H9 (cell line): ENCODE data around the gene DDX55. TPM values are rescaled to one million over a fixed set of nuclear protein-coding genes. Genes with fewer than 3 reads are reported as not detected.

Experiments
- DNase-seq: peaks from one replicate; pipeline ENCODE4 v3.0.0-alpha.2; 2017
- H2AFZ ChIP-seq: one replicate; pipeline ENCODE4 v1.6.1; 2013; ENCODE audit warnings: mild to moderate bottlenecking, low read length, control low read depth, moderate library complexity
- H2AK5ac ChIP-seq: 2 replicates; pipeline ENCODE4 v1.6.1; 2013; ENCODE audit warnings: low read length, control low read depth, mixed read lengths; ENCODE audit not compliant: insufficient read length
- H2BK120ac ChIP-seq: one replicate; pipeline ENCODE4 v1.6.1; 2013; ENCODE audit warnings: low read depth, mild to moderate bottlenecking, low read length, control low read depth, inconsistent platforms; ENCODE audit not compliant: poor library complexity, severe bottlenecking
- H2BK12ac ChIP-seq: 2 replicates; pipeline ENCODE4 v1.6.1; 2013; ENCODE audit warnings: low read length, control low read depth, mixed read lengths, low read depth; ENCODE audit not compliant: insufficient read length
- H2BK15ac ChIP-seq: 2 replicates; pipeline ENCODE4 v1.6.1; 2013; ENCODE audit warnings: low read depth, low read length, control low read depth
- H2BK20ac ChIP-seq: one replicate; pipeline ENCODE4 v1.6.1; 2013; ENCODE audit warnings: low read depth, mild to moderate bottlenecking, low read length, control low read depth, inconsistent platforms; ENCODE audit not compliant: poor library complexity, severe bottlenecking
- H2BK5ac ChIP-seq: 2 replicates; pipeline ENCODE4 v1.6.1; 2013; ENCODE audit warnings: low read length, control low read depth, mixed read lengths; ENCODE audit not compliant: insufficient read length
- H3K14ac ChIP-seq: 2 replicates; pipeline ENCODE4 v1.6.1; 2013; ENCODE audit warnings: low read length, control low read depth; ENCODE audit not compliant: insufficient read depth
- H3K18ac ChIP-seq: 2 replicates; pipeline ENCODE4 v1.6.1; 2013; ENCODE audit warnings: low read depth, mild to moderate bottlenecking, mixed read lengths, low read length, control low read depth; ENCODE audit not compliant: insufficient read length
- H3K23ac ChIP-seq: 2 replicates; pipeline ENCODE4 v1.6.1; 2013; ENCODE audit warnings: low read length, control low read depth, mixed read lengths, low read depth; ENCODE audit not compliant: insufficient read length
- H3K23me2 ChIP-seq: 2 replicates; pipeline ENCODE4 v1.6.1; 2013; ENCODE audit warnings: low read depth, mild to moderate bottlenecking, mixed read lengths, low read length, control low read depth; ENCODE audit not compliant: insufficient read length, poor library complexity, severe bottlenecking
- H3K27ac ChIP-seq: 2 replicates; pipeline ENCODE4 v1.5.1; 2013; ENCODE audit warnings: low read length, control low read depth, mixed read lengths, low read depth; ENCODE audit not compliant: insufficient read length
- H3K27me3 ChIP-seq: 2 replicates; pipeline ENCODE4 v1.6.1; 2013; ENCODE audit warnings: low read length, control low read depth, inconsistent platforms; ENCODE audit not compliant: insufficient read depth
- H3K4ac ChIP-seq: 2 replicates; pipeline ENCODE4 v1.6.1; 2013; ENCODE audit warnings: low read depth, mild to moderate bottlenecking, control low read depth, inconsistent platforms, low read length, moderate library complexity
- H3K4me1 ChIP-seq: 2 replicates; pipeline ENCODE4 v1.6.1; 2013; ENCODE audit warnings: low read length, control low read depth, inconsistent platforms; ENCODE audit not compliant: insufficient read depth
- H3K4me2 ChIP-seq: 2 replicates; pipeline ENCODE4 v1.6.1; 2013; ENCODE audit warnings: low read length, control low read depth, mixed read lengths; ENCODE audit not compliant: insufficient read length, insufficient read depth
- H3K56ac ChIP-seq: 2 replicates; pipeline ENCODE4 v1.6.1; 2013; ENCODE audit warnings: low read depth, mild to moderate bottlenecking, mixed read lengths, low read length, control low read depth; ENCODE audit not compliant: insufficient read length
- H3K79me1 ChIP-seq: 2 replicates; pipeline ENCODE4 v1.6.1; 2013; ENCODE audit warnings: low read depth, mild to moderate bottlenecking, moderate library complexity, low read length, control low read depth, inconsistent platforms; ENCODE audit not compliant: insufficient read depth, poor library complexity, severe bottlenecking
- H3K79me2 ChIP-seq: 2 replicates; pipeline ENCODE4 v1.6.1; 2013; ENCODE audit warnings: low read length, control low read depth, inconsistent platforms; ENCODE audit not compliant: insufficient read depth
- H3K9ac ChIP-seq: 2 replicates; pipeline ENCODE4 v1.6.1; 2013; ENCODE audit warnings: low read length, control low read depth, mixed read lengths; ENCODE audit not compliant: insufficient read length; ENCODE audit errors: extremely low read depth
- H3K9me3 ChIP-seq: one replicate; pipeline ENCODE4 v1.6.1; 2013; ENCODE audit warnings: low read depth, low read length, inconsistent platforms; ENCODE audit not compliant: control insufficient read depth
- H3T11ph ChIP-seq: one replicate; pipeline ENCODE4 v1.6.1; 2013; ENCODE audit warnings: mild to moderate bottlenecking, low read length, control low read depth, inconsistent platforms
- H4K20me1 ChIP-seq: one replicate; pipeline ENCODE4 v1.6.1; 2013; ENCODE audit not compliant: control insufficient read depth, insufficient read length, insufficient read depth
- H4K5ac ChIP-seq: 2 replicates; pipeline ENCODE4 v1.6.1; 2013; ENCODE audit warnings: low read depth, mild to moderate bottlenecking, mixed read lengths, low read length, control low read depth; ENCODE audit not compliant: insufficient read length
- H4K8ac ChIP-seq: replicated peaks from 2 replicates; pipeline ENCODE4 v1.6.1; 2013; ENCODE audit warnings: low read length, control low read depth, mixed read lengths, low read depth; ENCODE audit not compliant: insufficient read length
- H4K91ac ChIP-seq: 2 replicates; pipeline ENCODE4 v1.6.1; 2013; ENCODE audit warnings: low read depth, mild to moderate bottlenecking, moderate library complexity, mixed read lengths, low read length, control low read depth; ENCODE audit not compliant: insufficient read length
- H3K27ac Mint-ChIP-seq, 3 experiments: 2 replicates in 2 of 3; 3 replicates in 1 of 3; pipeline ENCODE4 v1.8.0; 2020 to 2021; ENCODE audit warnings: mixed read lengths in 3 of 3, mild to moderate bottlenecking in 1 of 3, moderate library complexity in 1 of 3
- H3K27me3 Mint-ChIP-seq: 2 replicates; pipeline ENCODE4 v1.8.0; 2021; ENCODE audit warnings: low read depth, mild to moderate bottlenecking, moderate library complexity, mixed read lengths
- H3K36me3 Mint-ChIP-seq, 3 experiments: 2 replicates in 2 of 3; 3 replicates in 1 of 3; pipeline ENCODE4 v1.8.0; 2020 to 2021; ENCODE audit warnings: low read depth in 3 of 3, mixed read lengths in 3 of 3; ENCODE audit not compliant: insufficient read depth in 1 of 3
- H3K4me1 Mint-ChIP-seq, 2 experiments: 2 replicates each; pipeline ENCODE4 v1.8.0; 2020; ENCODE audit warnings: mixed read lengths in 2 of 2
- H3K4me3 Mint-ChIP-seq, 2 experiments: 2 replicates in 1 of 2; 3 replicates in 1 of 2; pipeline ENCODE4 v1.8.0; 2020 to 2021; ENCODE audit warnings: mild to moderate bottlenecking in 2 of 2, mixed read lengths in 2 of 2, moderate library complexity in 1 of 2
- H3K9me3 Mint-ChIP-seq, 2 experiments: 2 replicates in 1 of 2; 3 replicates in 1 of 2; pipeline ENCODE4 v1.8.0; 2020; ENCODE audit warnings: mild to moderate bottlenecking in 2 of 2, mixed read lengths in 2 of 2, moderate library complexity in 1 of 2
- CTCF ChIP-seq: fragments of 200-600 bp; sonication (generic); conservative IDR thresholded peaks from 3 replicates; pipeline ENCODE4 v1.8.0; 2021; ENCODE audit warnings: antibody characterized with exemption, mild to moderate bottlenecking
- WGBS: extraction: QIAGEN DNeasy Blood & Tissue Kit; methylation state at CpG from one replicate; pipeline ENCODE4 v1.1.7; 2013; ENCODE audit warnings: missing lambda C conversion rate, low lambda C conversion rate, mixed read lengths; ENCODE audit not compliant: insufficient read length; ENCODE audit errors: extremely low coverage; 5-methylcytosine and 5-hydroxymethylcytosine counted together
- total RNA-seq: library from RNA; stranded (reverse); gene quantifications from 2 replicates; pipeline ENCODE4 v1.2.1, GENCODE V29; 2021

The DDX55 gene
- total RNA-seq, 1 experiment from 2014 or later, result 51.7 TPM

- H3T11ph ChIP-seq, result no peak overlapping the region
- no peaks in the 10 kb centered on the region for H4K20me1 ChIP-seq
- H2BK5ac ChIP-seq, result no peak overlapping the region
- H3K18ac ChIP-seq, result no peak overlapping the region
- H3K23ac ChIP-seq, result no peak overlapping the region
- no peak overlapping the region for H4K91ac ChIP-seq
- H3K14ac ChIP-seq, result no peak overlapping the region
- no peaks in the 10 kb centered on the region for H3K27me3 ChIP-seq
- DNase-seq, result no peak
- peaks cover 19 to 65% (median 54%) of the 10 kb centered on the region in 3 experiments; a peak in 6 of 7 replicates for H3K36me3 Mint-ChIP-seq
- no peak overlapping the region for H2AFZ ChIP-seq
- no peak overlapping the region for H3K27ac Mint-ChIP-seq
- no peak overlapping the region for H2AK5ac ChIP-seq
- H2BK20ac ChIP-seq, result no peak overlapping the region
- no peaks in the 10 kb centered on the region for H3K9me3 Mint-ChIP-seq
- no peaks in the 10 kb centered on the region for H3K79me2 ChIP-seq
- no peak overlapping the region for H3K4me2 ChIP-seq
- H2BK12ac ChIP-seq, result no peak overlapping the region
- no peak overlapping the region for H4K8ac ChIP-seq
- no peaks in the 10 kb centered on the region for H3K9me3 ChIP-seq
- H3K9ac ChIP-seq, result no peak overlapping the region
- H3K79me1 ChIP-seq, result no peaks in the 10 kb centered on the region
- no peak overlapping the region for H3K27ac ChIP-seq
- no peak overlapping the region for H2BK15ac ChIP-seq
- no peaks in the 10 kb centered on the region for H3K4me1 Mint-ChIP-seq
- no peaks in the 10 kb centered on the region for H3K23me2 ChIP-seq
- H4K5ac ChIP-seq, result no peak overlapping the region
- H2BK120ac ChIP-seq, result no peak overlapping the region
- no peak for TF ChIP-seq CTCF
- H3K27me3 Mint-ChIP-seq, result no peaks in the 10 kb centered on the region
- H3K4ac ChIP-seq, result no peak overlapping the region
- no peak overlapping the region for H3K4me3 Mint-ChIP-seq
- no peaks in the 10 kb centered on the region for H3K4me1 ChIP-seq
- WGBS, result no CpG with 5 or more reads among the region's 5 CpGs
- H3K56ac ChIP-seq, result no peak overlapping the region
Observed at GRCh38 chr12:123655420-123655819, 53.5 kb downstream of the DDX55 start.
